HepG2 (cell line): ENCODE data around the gene SSBP2. TPM values are rescaled to one million over a fixed set of nuclear protein-coding genes. Genes with fewer than 3 reads are reported as not detected.

Experiments
- BRD4 ChIP-seq: sonication (generic); formaldehyde crosslinking; IDR thresholded peaks from 2 replicates; pipeline ENCODE4 v1.4.0; 2020; ENCODE audit warnings: missing genetic modification reagents
- JDP2 ChIP-seq: sonication (generic); formaldehyde crosslinking; IDR thresholded peaks from 2 replicates; pipeline ENCODE4 v1.8.1; 2022; ENCODE audit warnings: missing genetic modification reagents, borderline replicate concordance
- NAIF1 ChIP-seq: sonication (generic); formaldehyde crosslinking; IDR thresholded peaks from 2 replicates; pipeline ENCODE4 v1.5.0; 2020; ENCODE audit warnings: mild to moderate bottlenecking, missing genetic modification reagents, borderline replicate concordance
- TEAD3 ChIP-seq: optimal IDR thresholded peaks from 2 replicates; pipeline ENCODE3; 2016; ENCODE audit warnings: borderline replicate concordance
- ZBTB10 ChIP-seq: sonication (generic); formaldehyde crosslinking; IDR thresholded peaks from 2 replicates; pipeline ENCODE4 v1.4.0; 2020; ENCODE audit warnings: missing genetic modification reagents, borderline replicate concordance
- ZBTB8A ChIP-seq: sonication (generic); formaldehyde crosslinking; IDR thresholded peaks from 2 replicates; pipeline ENCODE4 v1.4.0; 2020; ENCODE audit warnings: mild to moderate bottlenecking, low read depth, missing genetic modification reagents, borderline replicate concordance
- ZNF124 ChIP-seq: sonication (generic); formaldehyde crosslinking; IDR thresholded peaks from 2 replicates; pipeline ENCODE4 v1.4.0; 2020; ENCODE audit warnings: missing genetic modification reagents
- ZNF670 ChIP-seq: sonication (generic); formaldehyde crosslinking; IDR thresholded peaks from 2 replicates; pipeline ENCODE4 v1.8.0; 2022; ENCODE audit warnings: mild to moderate bottlenecking, missing genetic modification reagents, borderline replicate concordance
- polyA plus RNA-seq, 8 experiments: library from polyadenylated mRNA; depleted of rRNA in 3 of 8; stranded (reverse) in 7 of 8; unstranded in 1 of 8; fragments of >200 nt; fragmentation: Illumina TruSeq in 4 of 8; extraction: Trizol in 4 of 8; gene quantifications; 2 replicates each; pipeline versions ENCODE4 v1.2.1 to v1.2.3, GENCODE V29; 2011 to 2016; ENCODE audit warnings: low read depth in 4 of 8, missing spikeins in 1 of 8, mixed read lengths in 1 of 8; ENCODE audit not compliant: insufficient read depth in 1 of 8
- total RNA-seq, 5 experiments: library from RNA; depleted of rRNA; stranded (reverse); fragments of >200 nt; fragmentation: Illumina TruSeq; extraction: Trizol; gene quantifications; 2 replicates each; pipeline ENCODE4 v1.2.3, GENCODE V29; 2016; ENCODE audit warnings: low read depth in 1 of 5
- TF ChIP-seq, protein P1 (sequence below), 2 experiments: sonication (generic) in 1 of 2; formaldehyde crosslinking in 1 of 2; IDR thresholded peaks; 2 replicates each; pipeline versions ENCODE4 v1.5.1 to v1.6.1; 2011 to 2020; ENCODE audit warnings: borderline replicate concordance in 1 of 2, low read depth in 1 of 2, low read length in 1 of 2, mild to moderate bottlenecking in 1 of 2, missing genetic modification reagents in 1 of 2, moderate library complexity in 1 of 2

The SSBP2 gene
- total and polyA plus RNA-seq, 2 of the 13 experiments (the other 11 are each of a cell fraction or from before 2014, with no cell fraction given): 0.16 TPM; not detected in 1

GRCh38 chr5:81757404-81757803 is 6.5 kb upstream of the SSBP2 start (continued):
- TF ChIP-seq ZNF124 (CRISPR knock-in tag) (no peak), NAIF1 (CRISPR knock-in tag) (no peak), ZNF670 (CRISPR knock-in tag) (no peak), ZBTB8A (no peak), JDP2 (CRISPR knock-in tag) (no peak), TEAD3 (no peak), ZBTB10 (no peak), BRD4 (CRISPR knock-in tag) (no peak)
- TF ChIP-seq, protein P1, sequence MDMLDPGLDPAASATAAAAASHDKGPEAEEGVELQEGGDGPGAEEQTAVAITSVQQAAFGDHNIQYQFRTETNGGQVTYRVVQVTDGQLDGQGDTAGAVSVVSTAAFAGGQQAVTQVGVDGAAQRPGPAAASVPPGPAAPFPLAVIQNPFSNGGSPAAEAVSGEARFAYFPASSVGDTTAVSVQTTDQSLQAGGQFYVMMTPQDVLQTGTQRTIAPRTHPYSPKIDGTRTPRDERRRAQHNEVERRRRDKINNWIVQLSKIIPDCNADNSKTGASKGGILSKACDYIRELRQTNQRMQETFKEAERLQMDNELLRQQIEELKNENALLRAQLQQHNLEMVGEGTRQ (IDR thresholded peaks at IDR 0.05; ENCODE audit: low read depth, low read length): no peak
- TF ChIP-seq, protein P1 (CRISPR knock-in tag; IDR thresholded peaks at IDR 0.05; ENCODE audit: borderline replicate concordance): no peak
- TF ChIP-seq, all 625 proteins: peak for 0
